Stimulated activated CD8-positive, alpha-beta memory T cell treated with anti-CD3 and anti-CD28 coated beads, Interleukin-2, amount 100 ng/mL, for 48 hours (primary cell): ENCODE results near the gene TCFL5.

Source experiments
- DNase-seq, 2 donors: peaks; one replicate each; pipeline ENCODE4 v3.0.0-alpha.2; 2020; ENCODE audit warnings: low read depth in 2 of 2

The TCFL5 gene

GRCh38 chr20:62896526-62896925 lies 34.9 kb upstream of the TCFL5 start:
- no peak for DNase-seq

- no peak for DNase-seq
Measured at GRCh38 chr20:62895539-62895938, 33.9 kb upstream of the TCFL5 start.

GRCh38 chr20:62894261-62894660 lies 32.6 kb upstream of the TCFL5 start:
- DNase-seq = no peak

GRCh38 chr20:62893700-62894099 lies 32.1 kb upstream of the TCFL5 start:
- no peak for DNase-seq

DNA sequence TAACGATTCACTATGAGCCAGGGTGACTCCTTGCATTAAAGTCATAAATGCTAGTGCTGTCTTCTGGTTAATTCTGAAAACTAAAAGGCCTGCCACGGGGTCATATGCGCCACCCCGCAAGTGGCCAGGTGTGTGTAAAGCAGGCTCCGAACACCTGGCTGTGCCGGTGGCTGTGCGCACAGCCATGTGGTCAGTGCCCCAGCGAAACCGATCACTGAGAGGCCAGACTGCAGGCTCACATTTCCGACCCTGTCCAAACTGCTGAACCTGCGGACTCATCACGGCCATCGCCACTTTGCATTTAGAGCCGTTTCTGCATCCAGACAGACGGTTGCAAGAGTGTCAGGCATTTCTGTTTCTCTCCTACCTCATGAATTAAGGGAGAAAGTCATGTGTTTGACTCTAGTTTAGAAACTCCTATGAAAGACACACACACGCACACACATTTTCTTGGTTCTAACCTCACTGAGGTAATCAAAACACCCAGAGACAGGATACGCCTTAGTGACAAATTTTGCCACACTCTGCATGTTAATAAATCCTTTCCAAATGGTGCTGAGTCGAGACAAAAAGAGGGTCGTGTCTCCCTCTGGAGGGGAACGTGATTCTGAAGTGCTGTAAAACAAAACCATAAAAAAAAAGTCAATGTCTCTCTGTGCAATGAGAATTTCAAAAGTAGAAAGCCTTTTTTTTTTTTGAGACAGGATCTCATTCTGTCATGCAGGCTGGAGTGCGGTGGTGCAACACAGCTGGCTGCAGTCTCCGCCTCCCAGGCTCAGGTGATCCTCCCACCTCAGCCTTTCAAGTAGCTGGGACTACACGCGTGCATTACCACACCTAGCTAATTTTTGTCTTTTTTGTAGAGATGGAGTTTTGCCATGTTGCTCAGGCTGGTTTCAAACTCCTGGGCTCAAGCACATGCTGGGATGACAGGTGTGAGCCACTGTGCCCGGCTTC lies 31.0 kb upstream of the TCFL5 start:
- DNase-seq = no peak

DNA sequence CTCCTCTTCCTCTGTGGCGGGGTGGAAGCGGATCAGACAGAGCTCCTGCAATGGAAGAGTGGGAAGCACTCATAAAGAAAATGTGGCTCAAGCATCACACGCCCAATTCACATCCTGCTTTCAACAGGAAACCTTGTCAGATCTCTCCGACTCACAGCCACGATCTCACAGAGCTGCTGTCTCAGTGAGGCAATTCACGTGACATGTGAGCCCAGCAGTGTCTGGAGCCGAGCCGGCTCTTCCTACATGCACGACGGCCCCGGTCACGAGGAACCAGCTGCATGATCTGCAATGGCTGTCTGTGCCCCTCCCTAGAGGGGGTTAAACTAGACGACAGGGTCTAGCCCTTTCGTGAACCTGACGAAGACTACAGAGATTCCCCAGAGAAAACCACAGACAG lies 29.5 kb upstream of the TCFL5 start:
- no peak for DNase-seq

GRCh38 chr20:62890444-62890843 lies 28.8 kb upstream of the TCFL5 start:
- DNase-seq = no peak

DNA sequence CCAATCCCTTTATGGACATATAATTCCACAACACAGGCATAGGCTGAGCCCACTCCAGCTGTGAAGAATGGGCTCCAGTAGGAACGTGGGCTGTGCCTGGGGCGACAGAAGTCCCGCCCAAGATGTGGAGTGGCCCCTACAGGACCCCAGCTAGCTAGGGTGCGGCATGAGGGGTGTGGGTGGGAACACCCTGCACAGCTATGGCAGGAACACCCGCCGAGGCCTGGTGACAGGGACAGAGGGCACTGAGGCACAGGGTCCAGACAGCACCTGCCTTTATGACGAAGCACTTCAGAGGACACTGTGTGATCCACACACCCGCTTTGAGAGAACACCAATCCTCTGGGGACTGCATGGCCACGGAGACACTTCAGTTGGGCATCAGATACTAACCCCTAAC lies 28.2 kb upstream of the TCFL5 start:
- DNase-seq = no peak

DNA sequence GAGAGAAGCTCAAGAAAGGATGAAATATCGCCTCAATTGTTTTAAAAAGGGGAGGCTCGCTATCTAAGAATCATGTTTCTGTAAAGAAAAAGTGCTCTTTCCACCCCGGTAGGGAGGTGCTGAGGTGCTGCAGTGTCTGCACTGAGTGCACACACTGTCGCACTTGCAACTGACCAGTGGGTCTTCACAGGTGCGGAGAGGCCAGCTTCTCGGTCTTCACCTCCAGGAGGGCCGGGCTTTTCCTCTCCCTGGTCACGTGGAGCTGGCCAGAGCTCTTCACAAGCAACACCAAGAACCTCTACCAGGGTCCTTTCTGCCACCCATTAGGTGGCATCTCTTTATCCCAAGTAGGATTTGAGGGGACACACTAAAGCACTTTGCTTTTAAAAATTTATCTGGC lies 27.8 kb upstream of the TCFL5 start:
- no peak for DNase-seq

- no peak for DNase-seq
Measured at GRCh38 chr20:62888910-62889309, 27.3 kb upstream of the TCFL5 start.

- DNase-seq = no peak
Measured at GRCh38 chr20:62888406-62888805, 26.8 kb upstream of the TCFL5 start.

GRCh38 chr20:62887860-62888239 lies 26.2 kb upstream of the TCFL5 start:
- no peak for DNase-seq

- peak in 1 of 2 donors; percentile 18 for DNase-seq
Measured at GRCh38 chr20:62887152-62887859, 25.7 kb upstream of the TCFL5 start.

DNA sequence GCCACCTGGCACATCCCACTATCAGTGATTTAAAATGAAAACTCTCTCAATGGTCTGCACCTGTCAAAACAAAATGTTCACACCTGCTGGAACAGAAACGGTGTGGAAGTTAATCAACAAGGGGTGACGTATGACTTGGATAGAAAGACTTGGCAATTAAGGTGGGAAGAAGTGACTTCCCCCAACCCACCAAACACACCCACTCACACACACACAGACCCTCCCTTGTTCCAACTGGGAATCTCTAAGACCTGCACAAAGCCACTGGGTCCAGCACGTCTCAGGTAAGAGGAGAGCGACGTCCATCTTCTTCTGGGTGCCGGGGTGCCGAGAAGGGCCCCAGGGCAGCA lies 25.1 kb upstream of the TCFL5 start:
- DNase-seq = no peak

GRCh38 chr20:62885896-62886708 lies 24.5 kb upstream of the TCFL5 start:
- DNase-seq = no peak

DNA sequence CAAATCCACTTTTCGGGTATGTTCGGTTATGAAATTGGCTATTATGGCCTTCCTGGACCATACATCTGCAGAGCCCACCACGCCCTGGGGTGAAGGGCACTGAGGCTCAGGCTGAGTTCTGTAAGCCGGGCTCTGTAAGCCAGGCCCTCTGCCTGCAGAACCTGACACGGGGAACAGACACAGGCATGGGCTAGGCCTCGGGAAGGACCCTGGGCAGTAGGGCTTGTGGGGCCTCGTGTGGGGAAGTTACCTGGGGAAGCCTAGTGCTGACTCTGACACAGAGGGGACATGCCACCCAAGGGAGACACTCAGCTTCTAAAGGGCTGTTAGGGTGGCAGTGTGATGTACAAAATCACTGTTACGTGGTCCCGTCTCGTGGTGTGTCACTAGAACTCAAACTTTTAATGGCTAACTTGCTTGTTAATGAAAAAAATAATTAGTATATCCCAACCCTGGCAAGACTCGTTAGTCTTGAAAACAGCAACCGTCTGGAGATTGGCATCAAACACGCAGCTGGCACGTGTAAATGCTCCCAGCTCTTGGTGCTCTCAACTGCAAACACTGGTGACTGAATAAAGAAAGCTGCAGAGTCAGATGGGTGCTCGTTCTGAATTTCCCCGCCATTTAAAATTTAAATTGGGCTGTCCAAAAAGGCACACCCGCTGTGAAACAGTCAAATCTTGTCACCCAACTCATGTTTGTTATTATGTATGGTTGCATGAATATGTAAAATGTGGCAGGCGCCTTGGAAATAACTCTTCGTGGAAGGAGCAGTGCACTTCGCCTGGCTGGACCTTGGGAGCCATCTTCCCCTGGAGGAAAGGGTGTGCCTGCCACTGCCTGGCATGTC lies 23.6 kb upstream of the TCFL5 start:
- no peak for DNase-seq

GRCh38 chr20:62884556-62884955 lies 22.9 kb upstream of the TCFL5 start:
- DNase-seq = no peak

GRCh38 chr20:62882426-62882825 lies 20.8 kb upstream of the TCFL5 start:
- no peak for DNase-seq

GRCh38 chr20:62881662-62882395 lies 20.2 kb upstream of the TCFL5 start:
- no peak for DNase-seq

- no peak for DNase-seq
Measured at GRCh38 chr20:62880935-62881661, 19.5 kb upstream of the TCFL5 start.
